ENCODE data around the gene TAMALIN. TPM values are rescaled to one million over a fixed set of nuclear protein-coding genes. Genes with fewer than 3 reads are reported as not detected.

TAMALIN gene
- total RNA-seq, 1 experiment from 2014 or later = 1.2 TPM

DNA sequence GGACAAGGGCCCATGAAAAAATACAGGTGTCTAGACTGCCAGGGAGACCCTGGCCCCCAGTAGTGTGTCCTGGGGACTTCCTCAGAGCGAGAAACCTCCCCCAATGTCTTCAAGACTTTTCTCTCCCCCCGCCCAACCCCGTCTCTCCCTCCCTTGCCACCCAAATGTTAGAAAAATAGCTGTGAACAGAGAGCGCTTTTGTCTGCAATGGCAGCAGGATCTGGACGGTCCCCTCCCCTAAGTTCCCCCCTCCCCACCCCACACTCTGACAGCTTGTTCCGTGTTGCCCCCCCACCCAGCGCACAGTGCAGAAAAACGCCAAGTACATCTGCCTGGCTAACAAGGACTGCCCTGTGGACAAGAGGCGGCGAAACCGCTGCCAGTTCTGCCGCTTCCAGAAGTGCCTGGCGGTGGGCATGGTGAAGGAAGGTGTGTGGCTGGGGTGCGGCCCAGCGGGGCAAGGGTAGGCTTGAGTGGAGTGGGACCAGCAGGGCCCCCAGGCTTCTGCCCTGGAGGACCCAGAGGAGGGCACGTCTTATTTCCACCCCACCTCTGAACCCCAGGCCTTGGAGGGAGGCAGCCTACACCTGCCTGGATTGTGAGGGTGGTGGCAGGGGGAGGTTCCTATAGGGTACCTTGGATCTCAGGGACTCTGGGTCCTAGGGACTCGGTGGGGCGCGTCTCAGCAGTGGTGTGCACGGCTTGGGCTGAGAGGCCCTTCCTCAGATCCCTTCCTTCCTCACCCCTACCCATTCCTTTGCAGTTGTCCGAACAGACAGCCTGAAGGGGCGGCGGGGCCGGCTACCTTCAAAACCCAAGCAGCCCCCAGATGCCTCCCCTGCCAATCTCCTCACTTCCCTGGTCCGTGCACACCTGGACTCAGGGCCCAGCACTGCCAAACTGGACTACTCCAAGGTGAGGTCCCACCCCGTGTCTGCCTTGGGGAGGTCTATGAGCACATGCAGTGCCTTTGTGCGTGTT, 49.3 kb downstream of the TAMALIN start:
- Histone ChIP-seq H2BK20ac (ENCODE audit: low read depth, low read length, poor library complexity, severe bottlenecking) (no peak overlapping the region), H4K5ac (ENCODE audit: insufficient read length, low read depth, low read length) (no peak overlapping the region), H2BK5ac (ENCODE audit: insufficient read length, low read length) (no peak overlapping the region), H3K4ac (ENCODE audit: low read depth, low read length) (no peak overlapping the region), H2AFZ (ENCODE audit: low read length) (no peak overlapping the region), H3K4me1 (ENCODE audit: insufficient read depth, low read length) (no peaks in the 10 kb centered on the region; the same call in 1 of the 2 replicates), H3K23ac (ENCODE audit: insufficient read length, low read depth, low read length) (no peak overlapping the region), H3K9ac (ENCODE audit: extremely low read depth, insufficient read length, low read length) (no peak overlapping the region), H3K18ac (ENCODE audit: insufficient read length, low read depth, low read length) (no peak overlapping the region), H3K23me2 (ENCODE audit: insufficient read length, low read depth, low read length, poor library complexity, severe bottlenecking) (peaks cover 8% of the 10 kb centered on the region), H2BK12ac (ENCODE audit: insufficient read length, low read depth, low read length) (no peak overlapping the region), H3K27me3 (ENCODE audit: insufficient read depth, low read length) (no peaks in the 10 kb centered on the region; the same call in 1 of the 2 replicates), H4K8ac (replicated peaks; ENCODE audit: insufficient read length, low read depth, low read length) (no peak overlapping the region), H2AK5ac (ENCODE audit: insufficient read length, low read length) (no peak overlapping the region), H3K14ac (ENCODE audit: insufficient read depth, low read length) (no peak overlapping the region), H3K4me2 (ENCODE audit: insufficient read depth, insufficient read length, low read length) (no peak overlapping the region), H3T11ph (ENCODE audit: low read length) (no peak overlapping the region), H3K56ac (ENCODE audit: insufficient read length, low read depth, low read length) (no peak overlapping the region), H3K27ac (ENCODE audit: insufficient read length, low read depth, low read length) (no peak overlapping the region), H3K79me2 (ENCODE audit: insufficient read depth, low read length) (no peaks in the 10 kb centered on the region), H3K9me3 (ENCODE audit: control insufficient read depth, low read depth, low read length) (no peaks in the 10 kb centered on the region), H4K20me1 (ENCODE audit: control insufficient read depth, insufficient read depth, insufficient read length) (no peaks in the 10 kb centered on the region), H2BK120ac (ENCODE audit: low read depth, low read length, poor library complexity, severe bottlenecking) (no peak overlapping the region), H3K79me1 (ENCODE audit: insufficient read depth, low read depth, low read length, poor library complexity, severe bottlenecking) (no peaks in the 10 kb centered on the region), H4K91ac (ENCODE audit: insufficient read length, low read depth, low read length) (no peak overlapping the region), H2BK15ac (ENCODE audit: low read depth, low read length) (no peak overlapping the region)
- H3K27me3 Mint-ChIP-seq (ENCODE audit: low read depth) = peaks cover 21% of the 10 kb centered on the region
- no peak for DNase-seq
- H3K9me3 Mint-ChIP-seq = no peaks in the 10 kb centered on the region; a peak in 1 of 5 replicates
- TF ChIP-seq, protein P1, sequence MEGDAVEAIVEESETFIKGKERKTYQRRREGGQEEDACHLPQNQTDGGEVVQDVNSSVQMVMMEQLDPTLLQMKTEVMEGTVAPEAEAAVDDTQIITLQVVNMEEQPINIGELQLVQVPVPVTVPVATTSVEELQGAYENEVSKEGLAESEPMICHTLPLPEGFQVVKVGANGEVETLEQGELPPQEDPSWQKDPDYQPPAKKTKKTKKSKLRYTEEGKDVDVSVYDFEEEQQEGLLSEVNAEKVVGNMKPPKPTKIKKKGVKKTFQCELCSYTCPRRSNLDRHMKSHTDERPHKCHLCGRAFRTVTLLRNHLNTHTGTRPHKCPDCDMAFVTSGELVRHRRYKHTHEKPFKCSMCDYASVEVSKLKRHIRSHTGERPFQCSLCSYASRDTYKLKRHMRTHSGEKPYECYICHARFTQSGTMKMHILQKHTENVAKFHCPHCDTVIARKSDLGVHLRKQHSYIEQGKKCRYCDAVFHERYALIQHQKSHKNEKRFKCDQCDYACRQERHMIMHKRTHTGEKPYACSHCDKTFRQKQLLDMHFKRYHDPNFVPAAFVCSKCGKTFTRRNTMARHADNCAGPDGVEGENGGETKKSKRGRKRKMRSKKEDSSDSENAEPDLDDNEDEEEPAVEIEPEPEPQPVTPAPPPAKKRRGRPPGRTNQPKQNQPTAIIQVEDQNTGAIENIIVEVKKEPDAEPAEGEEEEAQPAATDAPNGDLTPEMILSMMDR (conservative IDR thresholded peaks at IDR 0.05) = no peak
- no CpG with 5 or more reads among the region's 27 CpGs for WGBS (ENCODE audit: extremely low coverage, insufficient read length, low lambda C conversion rate)
- H3K36me3 Mint-ChIP-seq (ENCODE audit: insufficient read depth in 1 of 3, low read depth in 3 of 3) = peaks cover 0 to 29% (median 28%) of the 10 kb centered on the region in 3 experiments; a peak in 5 of 7 replicates
- H3K4me3 Mint-ChIP-seq = no peak overlapping the region
- no peak overlapping the region for H3K27ac Mint-ChIP-seq
- peaks cover 11 to 16% of the 10 kb centered on the region in 2 experiments for H3K4me1 Mint-ChIP-seq
